ENCODE results near the gene LRFN3. TPM values are rescaled to one million over a fixed set of nuclear protein-coding genes. Genes with fewer than 3 reads are reported as not detected.

The LRFN3 gene
- total and polyA plus RNA-seq, 2 of the 13 experiments (the other 11 are each of a cell fraction or from before 2014, with no cell fraction given), result 0.74 to 1.6 TPM

DNA sequence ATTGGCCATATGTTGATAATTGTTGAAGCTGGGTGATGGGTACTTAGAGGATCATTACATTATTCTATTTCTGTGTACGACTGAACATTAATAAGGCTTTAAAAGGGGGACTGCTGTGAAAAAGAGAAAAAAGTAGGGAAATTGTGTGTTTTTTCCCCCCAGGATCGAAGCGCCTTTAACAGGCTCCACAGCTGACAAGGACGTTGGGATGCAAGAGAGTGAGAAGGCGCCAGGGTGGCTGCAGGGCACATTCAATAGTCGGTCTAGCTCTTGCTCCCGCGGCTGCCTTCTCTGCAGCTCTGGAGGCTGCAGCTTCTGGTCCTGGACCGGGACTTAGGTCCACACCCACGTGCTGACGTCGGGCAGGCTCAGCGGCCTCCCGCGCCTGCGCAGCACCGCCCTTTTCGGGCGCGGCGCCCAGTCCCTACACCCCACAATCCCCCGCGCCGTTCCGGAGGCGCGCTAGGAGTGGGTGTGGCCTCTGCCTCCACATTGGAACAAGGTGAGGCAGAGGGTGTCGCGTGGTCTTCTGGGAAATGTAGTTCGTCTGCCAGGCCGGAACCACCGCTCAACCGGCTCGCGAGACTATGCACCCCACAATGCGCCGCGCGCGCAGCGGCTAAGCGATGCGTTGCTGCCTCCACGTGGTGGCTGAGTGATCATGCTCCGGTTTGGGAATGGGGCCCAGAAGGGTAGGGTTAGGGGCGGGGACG lies 4.9 kb upstream of the LRFN3 start (continued):
- no peak for TF ChIP-seq THYN1 (CRISPR knock-in tag; IDR thresholded peaks at IDR 0.05; ENCODE audit: borderline replicate concordance, low read depth)
- TF ChIP-seq ZNF432 (CRISPR knock-in tag; IDR thresholded peaks at IDR 0.05; ENCODE audit: borderline replicate concordance), result no peak
- TF ChIP-seq TEAD2 (CRISPR knock-in tag; IDR thresholded peaks at IDR 0.05), result no peak
- no peak for TF ChIP-seq ZNF12 (CRISPR knock-in tag; IDR thresholded peaks at IDR 0.05)
- TF ChIP-seq, protein P1, sequence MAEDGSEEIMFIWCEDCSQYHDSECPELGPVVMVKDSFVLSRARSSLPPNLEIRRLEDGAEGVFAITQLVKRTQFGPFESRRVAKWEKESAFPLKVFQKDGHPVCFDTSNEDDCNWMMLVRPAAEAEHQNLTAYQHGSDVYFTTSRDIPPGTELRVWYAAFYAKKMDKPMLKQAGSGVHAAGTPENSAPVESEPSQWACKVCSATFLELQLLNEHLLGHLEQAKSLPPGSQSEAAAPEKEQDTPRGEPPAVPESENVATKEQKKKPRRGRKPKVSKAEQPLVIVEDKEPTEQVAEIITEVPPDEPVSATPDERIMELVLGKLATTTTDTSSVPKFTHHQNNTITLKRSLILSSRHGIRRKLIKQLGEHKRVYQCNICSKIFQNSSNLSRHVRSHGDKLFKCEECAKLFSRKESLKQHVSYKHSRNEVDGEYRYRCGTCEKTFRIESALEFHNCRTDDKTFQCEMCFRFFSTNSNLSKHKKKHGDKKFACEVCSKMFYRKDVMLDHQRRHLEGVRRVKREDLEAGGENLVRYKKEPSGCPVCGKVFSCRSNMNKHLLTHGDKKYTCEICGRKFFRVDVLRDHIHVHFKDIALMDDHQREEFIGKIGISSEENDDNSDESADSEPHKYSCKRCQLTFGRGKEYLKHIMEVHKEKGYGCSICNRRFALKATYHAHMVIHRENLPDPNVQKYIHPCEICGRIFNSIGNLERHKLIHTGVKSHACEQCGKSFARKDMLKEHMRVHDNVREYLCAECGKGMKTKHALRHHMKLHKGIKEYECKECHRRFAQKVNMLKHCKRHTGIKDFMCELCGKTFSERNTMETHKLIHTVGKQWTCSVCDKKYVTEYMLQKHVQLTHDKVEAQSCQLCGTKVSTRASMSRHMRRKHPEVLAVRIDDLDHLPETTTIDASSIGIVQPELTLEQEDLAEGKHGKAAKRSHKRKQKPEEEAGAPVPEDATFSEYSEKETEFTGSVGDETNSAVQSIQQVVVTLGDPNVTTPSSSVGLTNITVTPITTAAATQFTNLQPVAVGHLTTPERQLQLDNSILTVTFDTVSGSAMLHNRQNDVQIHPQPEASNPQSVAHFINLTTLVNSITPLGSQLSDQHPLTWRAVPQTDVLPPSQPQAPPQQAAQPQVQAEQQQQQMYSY (CRISPR knock-in tag; IDR thresholded peaks at IDR 0.05), result no peak
- peak; percentile 89 for TF ChIP-seq DRAP1 (CRISPR knock-in tag; IDR thresholded peaks at IDR 0.05)
- TF ChIP-seq DBP (CRISPR knock-in tag; IDR thresholded peaks at IDR 0.05; ENCODE audit: not compliant biosample characterization), result no peak
- TF ChIP-seq RAD21 (CRISPR knock-in tag; IDR thresholded peaks at IDR 0.05), result peak; percentile 99
- TF ChIP-seq, protein P2, sequence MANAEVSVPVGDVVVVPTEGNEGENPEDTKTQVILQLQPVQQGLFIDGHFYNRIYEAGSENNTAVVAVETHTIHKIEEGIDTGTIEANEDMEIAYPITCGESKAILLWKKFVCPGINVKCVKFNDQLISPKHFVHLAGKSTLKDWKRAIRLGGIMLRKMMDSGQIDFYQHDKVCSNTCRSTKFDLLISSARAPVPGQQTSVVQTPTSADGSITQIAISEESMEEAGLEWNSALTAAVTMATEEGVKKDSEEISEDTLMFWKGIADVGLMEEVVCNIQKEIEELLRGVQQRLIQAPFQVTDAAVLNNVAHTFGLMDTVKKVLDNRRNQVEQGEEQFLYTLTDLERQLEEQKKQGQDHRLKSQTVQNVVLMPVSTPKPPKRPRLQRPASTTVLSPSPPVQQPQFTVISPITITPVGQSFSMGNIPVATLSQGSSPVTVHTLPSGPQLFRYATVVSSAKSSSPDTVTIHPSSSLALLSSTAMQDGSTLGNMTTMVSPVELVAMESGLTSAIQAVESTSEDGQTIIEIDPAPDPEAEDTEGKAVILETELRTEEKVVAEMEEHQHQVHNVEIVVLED (CRISPR knock-in tag; IDR thresholded peaks at IDR 0.05; ENCODE audit: borderline replicate concordance), result peak; percentile 90; the same call in 1 of the 2 replicates
- TF ChIP-seq SNAPC5 (CRISPR knock-in tag; IDR thresholded peaks at IDR 0.05; ENCODE audit: borderline replicate concordance), result no peak
- TF ChIP-seq ZNF781 (CRISPR knock-in tag; IDR thresholded peaks at IDR 0.05; ENCODE audit: borderline replicate concordance, not compliant biosample characterization), result peak; percentile 69
- 0 out of 2 replicates have a peak, but pooled peaks have one; percentile 79 for TF ChIP-seq ZIK1 (CRISPR knock-in tag; IDR thresholded peaks at IDR 0.05; ENCODE audit: borderline replicate concordance, low read depth)
- peak; percentile 62 for TF ChIP-seq HNRNPK (IDR thresholded peaks at IDR 0.05; ENCODE audit: low read depth, low read length, poor library complexity, severe bottlenecking)
- TF ChIP-seq MBNL3 (CRISPR knock-in tag; conservative IDR thresholded peaks at IDR 0.05), result no peak
- TF ChIP-seq ZNF430 (CRISPR knock-in tag; IDR thresholded peaks at IDR 0.05), result peak; percentile 47; the same call in 1 of the 2 replicates
- peak; percentile 79 for TF ChIP-seq SP2 (CRISPR knock-in tag; IDR thresholded peaks at IDR 0.05)
- no peak for TF ChIP-seq SCMH1 (CRISPR knock-in tag; IDR thresholded peaks at IDR 0.05; ENCODE audit: borderline replicate concordance)

Measured in HepG2 (cell line).